Left ventricle myocardium inferior (tissue), 1 donor: Measurements from ENCODE around the gene STAC2. TPM values are rescaled to one million over a fixed set of nuclear protein-coding genes. Genes with fewer than 3 reads are reported as not detected.

Experiments
- DNase-seq: peaks from one replicate; pipeline ENCODE4 v3.0.0-alpha.2; 2020
- H3K27ac ChIP-seq: fragments of 200-600 bp; replicated peaks from 2 replicates; pipeline ENCODE4 v1.8.0; 2021
- H3K27me3 ChIP-seq: fragments of 200-600 bp; 2 replicates; pipeline ENCODE4 v1.8.0; 2021; ENCODE audit warnings: low read depth
- H3K36me3 ChIP-seq: fragments of 200-600 bp; 2 replicates; pipeline ENCODE4 v1.8.0; 2021
- H3K4me1 ChIP-seq: fragments of 200-600 bp; 2 replicates; pipeline ENCODE4 v1.8.0; 2021
- H3K4me3 ChIP-seq: fragments of 200-600 bp; 2 replicates; pipeline ENCODE4 v1.8.0; 2021; ENCODE audit warnings: mild to moderate bottlenecking, moderate library complexity
- H3K9me3 ChIP-seq: fragments of 200-600 bp; replicated peaks from 2 replicates; pipeline ENCODE4 v1.8.0; 2021
- CTCF ChIP-seq: fragments of 200-600 bp; IDR thresholded peaks from 2 replicates; pipeline ENCODE4 v1.8.0; 2021; ENCODE audit warnings: antibody characterized with exemption, mild to moderate bottlenecking, borderline replicate concordance
- intact Hi-C: fragments of 100-400 bp; cut with micrococcal nuclease; formaldehyde crosslinking; loops from one replicate; pipeline ENCODE4 v1.11.0; 2022
- total RNA-seq: library from RNA; stranded (reverse); fragmentation: NEBNext Ultra II Directional; extraction: Animal tissue kit (Norgen Biotek cat#: 25700); gene quantifications from one replicate; pipeline ENCODE4 v1.2.1, GENCODE V29; 2021
- donor health status: DM: no; HTN: yes; CAD: no; lungs with severe emphysema.

The STAC2 gene
- total RNA-seq, 1 donor from 2014 or later, result 0.36 TPM

DNA sequence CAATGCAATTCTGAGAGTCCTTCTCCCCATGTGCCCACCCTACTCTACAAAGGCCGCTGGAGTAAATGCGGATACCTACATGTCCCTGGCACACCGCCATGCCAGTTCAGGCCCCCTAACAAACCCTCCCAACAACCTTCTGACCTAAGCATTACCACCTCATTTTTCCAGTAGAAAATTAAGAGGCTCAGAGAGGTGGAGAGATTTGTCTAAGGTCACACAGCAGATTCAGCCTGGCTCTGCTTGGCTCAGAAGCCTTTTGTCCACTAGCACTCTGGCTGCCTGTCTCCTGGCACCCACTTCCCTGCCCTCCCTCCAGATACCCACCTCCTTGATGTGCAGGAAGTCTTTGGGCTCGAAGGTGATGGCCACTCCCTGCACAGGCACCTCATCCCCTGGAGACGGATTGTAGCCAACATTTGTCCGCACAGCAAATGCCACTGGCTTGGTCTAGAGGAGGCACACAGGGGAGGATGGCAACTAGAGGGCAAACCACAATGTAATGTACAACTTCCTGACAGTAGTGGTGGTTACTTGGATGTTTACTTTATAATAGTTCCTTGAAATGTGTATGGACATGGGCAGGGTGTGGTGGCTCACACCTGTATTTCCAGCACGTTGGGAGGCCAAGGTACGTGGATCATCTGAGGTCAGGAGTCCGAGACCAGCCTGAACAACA lies 38.5 kb downstream of the STAC2 start:
- intact Hi-C loops, result no loop called here
- no peak for TF ChIP-seq CTCF
- no peaks in the 10 kb centered on the region for H3K4me1 ChIP-seq
- no peak overlapping the region for H3K27ac ChIP-seq
- peaks cover 46% of the 10 kb centered on the region for H3K36me3 ChIP-seq
- no peaks in the 10 kb centered on the region for H3K9me3 ChIP-seq
- H3K4me3 ChIP-seq, result no peak overlapping the region
- H3K27me3 ChIP-seq, result no peaks in the 10 kb centered on the region
- DNase-seq, result no peak

GRCh38 chr17:39186481-39187002 lies 39.2 kb downstream of the STAC2 start:
- Histone ChIP-seq H3K27me3 (no peaks in the 10 kb centered on the region), H3K27ac (no peak overlapping the region), H3K36me3 (peaks cover 45% of the 10 kb centered on the region), H3K9me3 (no peaks in the 10 kb centered on the region), H3K4me1 (no peaks in the 10 kb centered on the region), H3K4me3 (no peak overlapping the region)
- no peak for DNase-seq
- no peak for TF ChIP-seq CTCF
- intact Hi-C loops, result no loop called here

- Histone ChIP-seq H3K4me3 (no peak overlapping the region), H3K9me3 (no peaks in the 10 kb centered on the region), H3K4me1 (no peaks in the 10 kb centered on the region), H3K27me3 (no peaks in the 10 kb centered on the region), H3K36me3 (peaks cover 40% of the 10 kb centered on the region), H3K27ac (no peak overlapping the region)
- intact Hi-C loops, result no loop called here
- no peak for TF ChIP-seq CTCF
- no peak for DNase-seq
Measured at GRCh38 chr17:39183720-39184119, 42.0 kb downstream of the STAC2 start.

- intact Hi-C loops, result no loop called here
- peaks cover 36% of the 10 kb centered on the region for H3K36me3 ChIP-seq
Measured at GRCh38 chr17:39183045-39183444, 42.7 kb downstream of the STAC2 start.

GRCh38 chr17:39181303-39181702 lies 44.4 kb downstream of the STAC2 start:
- Histone ChIP-seq H3K27me3 (no peaks in the 10 kb centered on the region), H3K4me3 (no peak overlapping the region), H3K36me3 (peaks cover 33% of the 10 kb centered on the region), H3K27ac (no peak overlapping the region), H3K4me1 (no peaks in the 10 kb centered on the region), H3K9me3 (no peaks in the 10 kb centered on the region)
- intact Hi-C loops, result no loop called here
- DNase-seq, result no peak
- TF ChIP-seq CTCF, result no peak

More at GRCh38 chr17:39183045-39183444, 42.7 kb downstream of the STAC2 start:
- Histone ChIP-seq H3K27ac (no peak overlapping the region), H3K4me1 (no peaks in the 10 kb centered on the region), H3K27me3 (no peaks in the 10 kb centered on the region), H3K9me3 (no peaks in the 10 kb centered on the region), H3K4me3 (no peak overlapping the region)
- no peak for DNase-seq
- no peak for TF ChIP-seq CTCF
